NT2/D1 (cell line): ENCODE data around the gene CYTH3.

Experiments used
- SUZ12 ChIP-seq: IDR thresholded peaks from 2 replicates; pipeline ENCODE4 v1.6.1; 2011; ENCODE audit not compliant: insufficient read length, insufficient read depth; ENCODE audit errors: extremely low read depth
- YY1 ChIP-seq: IDR thresholded peaks from 2 replicates; pipeline ENCODE4 v1.6.1; 2011; ENCODE audit not compliant: insufficient read length, insufficient read depth

- TF ChIP-seq SUZ12 (no peak), YY1 (no peak)
Observed at GRCh38 chr7:6310271-6310993, 38.0 kb upstream of the CYTH3 start.
